HepG2 (cell line): ENCODE results near the gene TSPAN7. TPM values are rescaled to one million over a fixed set of nuclear protein-coding genes. Genes with fewer than 3 reads are reported as not detected.

Source experiments
- ATAC-seq: fragments of 200-7000 bp; cut with Tn5 transposase; 3 replicates; pipeline ENCODE4 v1.9.1; 2020; ENCODE audit warnings: mild to moderate bottlenecking, moderate library complexity
- BruUV-seq: library from RNA; stranded (reverse); fragments of 400-500 nt; replicated peaks from 2 replicates; lab custom pipeline; 2021; lab: Mats Ljungman, UMichigan
- CTCF ChIA-PET: fragments of 300-600 bp; formaldehyde crosslinking; extraction: SDS; loops from one replicate; lab custom pipeline; 2021; ENCODE audit warnings: low total read pairs, inconsistent platforms, low intra/inter-chr PET ratio; lab: Yijun Ruan, JAX
- POLR2A ChIA-PET: fragments of 350-600 bp; sonication (Branson Sonifier 250); formaldehyde crosslinking; loops from one replicate; lab custom pipeline; 2020; ENCODE audit warnings: antibody characterized with exemption, inconsistent platforms; lab: Yijun Ruan, JAX
- DNase-seq: peaks from one replicate; pipeline ENCODE4 v3.0.0-alpha.2; 2015; ENCODE audit warnings: low spot score
- FAIRE-seq: peaks from 3 replicates; lab custom pipeline; 2011; peaks lifted over from hg19 to GRCh38; lab: Jason Lieb, UNC
- H2AFZ ChIP-seq: one replicate; pipeline ENCODE4 v1.6.1; 2011; ENCODE audit warnings: low read length, inconsistent platforms
- H3K27ac ChIP-seq: fragments of 300-600 bp; 3 replicates; pipeline ENCODE4 v1.8.0; 2011; ENCODE audit warnings: mixed run types, mild to moderate bottlenecking, mixed read lengths, low read length, inconsistent platforms; ENCODE audit not compliant: insufficient read depth; ENCODE audit errors: extremely low read length
- H3K27me3 ChIP-seq, 2 experiments: fragments of 200-600 bp in 1 of 2; 2 replicates in 1 of 2; 3 replicates in 1 of 2; pipeline versions ENCODE4 v1.6.0 to v1.8.0; 2011; ENCODE audit warnings: low read length in 2 of 2, mild to moderate bottlenecking in 2 of 2, moderate library complexity in 2 of 2, inconsistent platforms in 1 of 2; ENCODE audit not compliant: insufficient read depth in 2 of 2, control insufficient read depth in 1 of 2
- H3K36me3 ChIP-seq, 2 experiments: fragments of 200-600 bp in 1 of 2; replicated peaks in 1 of 2; 2 replicates in 1 of 2; 3 replicates in 1 of 2; pipeline versions ENCODE4 v1.5.1 to v1.8.0; 2011; ENCODE audit warnings: low read length in 2 of 2, inconsistent platforms in 1 of 2; ENCODE audit not compliant: insufficient read depth in 2 of 2, control insufficient read depth in 1 of 2
- H3K4me1 ChIP-seq: 2 replicates; pipeline ENCODE4 v1.5.1; 2012; ENCODE audit warnings: low read length, inconsistent platforms; ENCODE audit not compliant: insufficient read depth
- H3K4me2 ChIP-seq: 2 replicates; pipeline ENCODE4 v1.6.0; 2011; ENCODE audit warnings: low read depth, low read length, inconsistent platforms
- H3K4me3 ChIP-seq, 3 experiments: fragments of 200-600 bp in 1 of 3; sonication (generic), shearing (Covaris generic) in 1 of 3; replicated peaks in 1 of 3; 2 replicates each; pipeline ENCODE4 v1.5.1; 2011 to 2016; ENCODE audit warnings: low read length in 3 of 3, inconsistent platforms in 2 of 3, low read depth in 2 of 3, mild to moderate bottlenecking in 2 of 3, control low read depth in 1 of 3, mixed read lengths in 1 of 3; ENCODE audit not compliant: insufficient read depth in 1 of 3
- H3K79me2 ChIP-seq: one replicate; pipeline ENCODE4 v1.6.1; 2011; ENCODE audit warnings: low read length, inconsistent platforms; ENCODE audit not compliant: insufficient read depth
- H3K9ac ChIP-seq: 2 replicates; pipeline ENCODE4 v1.6.0; 2011; ENCODE audit warnings: mild to moderate bottlenecking, low read depth, low read length, inconsistent platforms; ENCODE audit not compliant: insufficient read depth
- H3K9me3 ChIP-seq: 2 replicates; pipeline ENCODE4 v1.5.1; 2012; ENCODE audit warnings: mild to moderate bottlenecking, low read length
- H4K20me1 ChIP-seq: 2 replicates; pipeline ENCODE4 v1.6.0; 2011; ENCODE audit warnings: inconsistent platforms, mild to moderate bottlenecking, low read length, moderate library complexity; ENCODE audit not compliant: insufficient read depth
- IRX3 ChIP-seq: sonication (generic); formaldehyde crosslinking; IDR thresholded peaks from 2 replicates; pipeline ENCODE4 v1.8.1; 2023; ENCODE audit warnings: mild to moderate bottlenecking, low read depth, missing genetic modification reagents, borderline replicate concordance
- KAT7 ChIP-seq: IDR thresholded peaks from 2 replicates; pipeline ENCODE4 v1.6.1; 2018; ENCODE audit warnings: borderline replicate concordance, missing compliant biosample characterization
- KLF11 ChIP-seq: IDR thresholded peaks from 2 replicates; pipeline ENCODE4 v1.6.1; 2016; ENCODE audit warnings: missing compliant biosample characterization
- NAIF1 ChIP-seq: sonication (generic); formaldehyde crosslinking; IDR thresholded peaks from 2 replicates; pipeline ENCODE4 v1.5.0; 2020; ENCODE audit warnings: mild to moderate bottlenecking, missing genetic modification reagents, borderline replicate concordance
- POLR2AphosphoS2 ChIP-seq: IDR thresholded peaks from 2 replicates; pipeline ENCODE4 v1.6.1; 2011; ENCODE audit warnings: low read depth, low read length, improper control_type of control experiment
- RELA ChIP-seq: sonication (generic); formaldehyde crosslinking; IDR thresholded peaks from 2 replicates; pipeline ENCODE4 v1.4.0; 2020; ENCODE audit warnings: missing genetic modification reagents
- TGIF2 ChIP-seq: IDR thresholded peaks from 2 replicates; pipeline ENCODE4 v1.6.1; 2016; ENCODE audit warnings: control low read depth, missing compliant biosample characterization
- ZNF644 ChIP-seq: IDR thresholded peaks from 2 replicates; pipeline ENCODE4 v1.6.1; 2016; ENCODE audit warnings: low read depth
- WGBS: methylation state at CpG from one replicate; pipeline ENCODE4 v1.1.6; 2017; ENCODE audit warnings: low lambda C conversion rate; 5-methylcytosine and 5-hydroxymethylcytosine counted together
- in situ Hi-C: cut with HindIII; loops from 2 replicates; pipeline ENCODE4 v1.10.0; 2017; ENCODE audit warnings: low pct_unique_long_range_greater_than_20kb; ENCODE audit not compliant: extremely low pct_ligation_motif_present
- intact Hi-C: fragments of 100-400 bp; cut with micrococcal nuclease; formaldehyde crosslinking; loops from one replicate; pipeline ENCODE4 v1.10.0; 2022; ENCODE audit not compliant: unreplicated experiment
- polyA plus RNA-seq, 8 experiments: library from polyadenylated mRNA; depleted of rRNA in 3 of 8; stranded (reverse) in 7 of 8; unstranded in 1 of 8; fragments of >200 nt; fragmentation: Illumina TruSeq in 4 of 8; extraction: Trizol in 4 of 8; gene quantifications; 2 replicates each; pipeline versions ENCODE4 v1.2.1 to v1.2.3, GENCODE V29; 2011 to 2016; ENCODE audit warnings: low read depth in 4 of 8, missing spikeins in 1 of 8, mixed read lengths in 1 of 8; ENCODE audit not compliant: insufficient read depth in 1 of 8
- total RNA-seq, 5 experiments: library from RNA; depleted of rRNA; stranded (reverse); fragments of >200 nt; fragmentation: Illumina TruSeq; extraction: Trizol; gene quantifications; 2 replicates each; pipeline ENCODE4 v1.2.3, GENCODE V29; 2016; ENCODE audit warnings: low read depth in 1 of 5
- TF ChIP-seq, protein P1 (sequence below): sonication (generic); formaldehyde crosslinking; conservative IDR thresholded peaks from 2 replicates; pipeline ENCODE4 v1.4.0; 2020; ENCODE audit warnings: missing genetic modification reagents
- TF ChIP-seq, protein P2 (sequence below): sonication (generic); formaldehyde crosslinking; IDR thresholded peaks from 2 replicates; pipeline ENCODE4 v1.4.0; 2020; ENCODE audit warnings: missing genetic modification reagents
- TF ChIP-seq, protein P3 (sequence below): sonication (generic); formaldehyde crosslinking; IDR thresholded peaks from 2 replicates; pipeline ENCODE4; 2020; ENCODE audit warnings: missing genetic modification reagents, mild to moderate bottlenecking, borderline replicate concordance
- TF ChIP-seq, protein P4 (sequence below): sonication (generic); formaldehyde crosslinking; IDR thresholded peaks from 2 replicates; pipeline ENCODE4 v1.4.0; 2020; ENCODE audit warnings: missing genetic modification reagents, low read depth, mild to moderate bottlenecking, borderline replicate concordance

TSPAN7 gene
- total and polyA plus RNA-seq, 2 of the 13 experiments (the other 11 are each of a cell fraction or from before 2014, with no cell fraction given) = 21.4 to 47.1 TPM

DNA sequence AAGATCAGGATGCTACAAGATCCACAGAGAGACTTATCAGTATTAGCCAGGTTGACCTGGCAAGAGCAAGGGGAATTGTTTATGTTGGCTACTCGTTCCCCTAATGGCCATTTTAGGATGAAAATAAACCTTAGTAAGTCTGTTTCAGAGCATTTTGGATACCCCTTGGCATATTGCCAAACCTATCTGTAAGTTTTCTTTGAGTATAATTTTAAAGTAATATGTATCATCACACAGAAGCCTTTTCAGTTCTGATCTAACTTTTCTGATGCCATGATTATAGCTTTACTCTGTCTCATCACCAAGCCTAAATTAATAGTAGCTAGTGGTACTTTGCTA is 99.7 kb downstream of the TSPAN7 start:
- CTCF ChIA-PET = no interaction called here
- DNase-seq (no peak), FAIRE-seq (no peak), ATAC-seq (no peak)
- Histone ChIP-seq H3K9ac (no peak overlapping the region), H3K4me3 (no peak overlapping the region), H3K9me3 (no peaks in the 10 kb centered on the region), H3K4me1 (peaks cover 27% of the 10 kb centered on the region), H2AFZ (no peak overlapping the region), H3K4me2 (0 out of 2 replicates have a peak overlapping the region, but pooled peaks have one; percentile 3), H3K27me3 (no peaks in the 10 kb centered on the region), H3K79me2 (no peaks in the 10 kb centered on the region), H4K20me1 (no peaks in the 10 kb centered on the region), H3K36me3 (no peaks in the 10 kb centered on the region), H3K27ac (no peak overlapping the region)
- intact Hi-C loops = no loop called here
- in situ Hi-C loops = no loop called here
- TF ChIP-seq KAT7 (CRISPR knock-in tag) = no peak
- TF ChIP-seq, protein P1, sequence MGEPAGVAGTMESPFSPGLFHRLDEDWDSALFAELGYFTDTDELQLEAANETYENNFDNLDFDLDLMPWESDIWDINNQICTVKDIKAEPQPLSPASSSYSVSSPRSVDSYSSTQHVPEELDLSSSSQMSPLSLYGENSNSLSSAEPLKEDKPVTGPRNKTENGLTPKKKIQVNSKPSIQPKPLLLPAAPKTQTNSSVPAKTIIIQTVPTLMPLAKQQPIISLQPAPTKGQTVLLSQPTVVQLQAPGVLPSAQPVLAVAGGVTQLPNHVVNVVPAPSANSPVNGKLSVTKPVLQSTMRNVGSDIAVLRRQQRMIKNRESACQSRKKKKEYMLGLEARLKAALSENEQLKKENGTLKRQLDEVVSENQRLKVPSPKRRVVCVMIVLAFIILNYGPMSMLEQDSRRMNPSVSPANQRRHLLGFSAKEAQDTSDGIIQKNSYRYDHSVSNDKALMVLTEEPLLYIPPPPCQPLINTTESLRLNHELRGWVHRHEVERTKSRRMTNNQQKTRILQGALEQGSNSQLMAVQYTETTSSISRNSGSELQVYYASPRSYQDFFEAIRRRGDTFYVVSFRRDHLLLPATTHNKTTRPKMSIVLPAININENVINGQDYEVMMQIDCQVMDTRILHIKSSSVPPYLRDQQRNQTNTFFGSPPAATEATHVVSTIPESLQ = no peak
- TF ChIP-seq, protein P2, sequence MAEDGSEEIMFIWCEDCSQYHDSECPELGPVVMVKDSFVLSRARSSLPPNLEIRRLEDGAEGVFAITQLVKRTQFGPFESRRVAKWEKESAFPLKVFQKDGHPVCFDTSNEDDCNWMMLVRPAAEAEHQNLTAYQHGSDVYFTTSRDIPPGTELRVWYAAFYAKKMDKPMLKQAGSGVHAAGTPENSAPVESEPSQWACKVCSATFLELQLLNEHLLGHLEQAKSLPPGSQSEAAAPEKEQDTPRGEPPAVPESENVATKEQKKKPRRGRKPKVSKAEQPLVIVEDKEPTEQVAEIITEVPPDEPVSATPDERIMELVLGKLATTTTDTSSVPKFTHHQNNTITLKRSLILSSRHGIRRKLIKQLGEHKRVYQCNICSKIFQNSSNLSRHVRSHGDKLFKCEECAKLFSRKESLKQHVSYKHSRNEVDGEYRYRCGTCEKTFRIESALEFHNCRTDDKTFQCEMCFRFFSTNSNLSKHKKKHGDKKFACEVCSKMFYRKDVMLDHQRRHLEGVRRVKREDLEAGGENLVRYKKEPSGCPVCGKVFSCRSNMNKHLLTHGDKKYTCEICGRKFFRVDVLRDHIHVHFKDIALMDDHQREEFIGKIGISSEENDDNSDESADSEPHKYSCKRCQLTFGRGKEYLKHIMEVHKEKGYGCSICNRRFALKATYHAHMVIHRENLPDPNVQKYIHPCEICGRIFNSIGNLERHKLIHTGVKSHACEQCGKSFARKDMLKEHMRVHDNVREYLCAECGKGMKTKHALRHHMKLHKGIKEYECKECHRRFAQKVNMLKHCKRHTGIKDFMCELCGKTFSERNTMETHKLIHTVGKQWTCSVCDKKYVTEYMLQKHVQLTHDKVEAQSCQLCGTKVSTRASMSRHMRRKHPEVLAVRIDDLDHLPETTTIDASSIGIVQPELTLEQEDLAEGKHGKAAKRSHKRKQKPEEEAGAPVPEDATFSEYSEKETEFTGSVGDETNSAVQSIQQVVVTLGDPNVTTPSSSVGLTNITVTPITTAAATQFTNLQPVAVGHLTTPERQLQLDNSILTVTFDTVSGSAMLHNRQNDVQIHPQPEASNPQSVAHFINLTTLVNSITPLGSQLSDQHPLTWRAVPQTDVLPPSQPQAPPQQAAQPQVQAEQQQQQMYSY (CRISPR knock-in tag) = no peak
- TF ChIP-seq, protein P3, sequence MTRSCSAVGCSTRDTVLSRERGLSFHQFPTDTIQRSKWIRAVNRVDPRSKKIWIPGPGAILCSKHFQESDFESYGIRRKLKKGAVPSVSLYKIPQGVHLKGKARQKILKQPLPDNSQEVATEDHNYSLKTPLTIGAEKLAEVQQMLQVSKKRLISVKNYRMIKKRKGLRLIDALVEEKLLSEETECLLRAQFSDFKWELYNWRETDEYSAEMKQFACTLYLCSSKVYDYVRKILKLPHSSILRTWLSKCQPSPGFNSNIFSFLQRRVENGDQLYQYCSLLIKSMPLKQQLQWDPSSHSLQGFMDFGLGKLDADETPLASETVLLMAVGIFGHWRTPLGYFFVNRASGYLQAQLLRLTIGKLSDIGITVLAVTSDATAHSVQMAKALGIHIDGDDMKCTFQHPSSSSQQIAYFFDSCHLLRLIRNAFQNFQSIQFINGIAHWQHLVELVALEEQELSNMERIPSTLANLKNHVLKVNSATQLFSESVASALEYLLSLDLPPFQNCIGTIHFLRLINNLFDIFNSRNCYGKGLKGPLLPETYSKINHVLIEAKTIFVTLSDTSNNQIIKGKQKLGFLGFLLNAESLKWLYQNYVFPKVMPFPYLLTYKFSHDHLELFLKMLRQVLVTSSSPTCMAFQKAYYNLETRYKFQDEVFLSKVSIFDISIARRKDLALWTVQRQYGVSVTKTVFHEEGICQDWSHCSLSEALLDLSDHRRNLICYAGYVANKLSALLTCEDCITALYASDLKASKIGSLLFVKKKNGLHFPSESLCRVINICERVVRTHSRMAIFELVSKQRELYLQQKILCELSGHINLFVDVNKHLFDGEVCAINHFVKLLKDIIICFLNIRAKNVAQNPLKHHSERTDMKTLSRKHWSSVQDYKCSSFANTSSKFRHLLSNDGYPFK (CRISPR knock-in tag) = no peak
- TF ChIP-seq IRX3 (CRISPR knock-in tag) = no peak
- TF ChIP-seq RELA (CRISPR knock-in tag) = no peak
- TF ChIP-seq NAIF1 (CRISPR knock-in tag) = no peak
- TF ChIP-seq POLR2AphosphoS2 = no peak
- no peak for TF ChIP-seq TGIF2 (CRISPR knock-in tag)
- TF ChIP-seq ZNF644 (CRISPR knock-in tag) = no peak
- TF ChIP-seq, protein P4, sequence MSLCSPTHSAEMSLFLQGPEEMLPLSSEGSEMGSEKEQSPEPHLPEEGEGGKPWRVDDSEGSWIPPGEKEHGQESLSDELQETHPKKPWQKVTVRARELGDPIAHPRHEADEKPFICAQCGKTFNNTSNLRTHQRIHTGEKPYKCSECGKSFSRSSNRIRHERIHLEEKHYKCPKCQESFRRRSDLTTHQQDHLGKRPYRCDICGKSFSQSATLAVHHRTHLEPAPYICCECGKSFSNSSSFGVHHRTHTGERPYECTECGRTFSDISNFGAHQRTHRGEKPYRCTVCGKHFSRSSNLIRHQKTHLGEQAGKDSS (CRISPR knock-in tag) = no peak
- TF ChIP-seq KLF11 (CRISPR knock-in tag) = no peak
- POLR2A ChIA-PET = no interaction called here
- WGBS = no CpG with 5 or more reads among the region's 1 CpG
- no TSS peak for BruUV-seq
